Measurements from ENCODE around the gene POLR2E. TPM values are rescaled to one million over a fixed set of nuclear protein-coding genes. Genes with fewer than 3 reads are reported as not detected.

The POLR2E gene
- polyA plus RNA-seq, 1 donor from 2014 or later: 172 TPM

DNA sequence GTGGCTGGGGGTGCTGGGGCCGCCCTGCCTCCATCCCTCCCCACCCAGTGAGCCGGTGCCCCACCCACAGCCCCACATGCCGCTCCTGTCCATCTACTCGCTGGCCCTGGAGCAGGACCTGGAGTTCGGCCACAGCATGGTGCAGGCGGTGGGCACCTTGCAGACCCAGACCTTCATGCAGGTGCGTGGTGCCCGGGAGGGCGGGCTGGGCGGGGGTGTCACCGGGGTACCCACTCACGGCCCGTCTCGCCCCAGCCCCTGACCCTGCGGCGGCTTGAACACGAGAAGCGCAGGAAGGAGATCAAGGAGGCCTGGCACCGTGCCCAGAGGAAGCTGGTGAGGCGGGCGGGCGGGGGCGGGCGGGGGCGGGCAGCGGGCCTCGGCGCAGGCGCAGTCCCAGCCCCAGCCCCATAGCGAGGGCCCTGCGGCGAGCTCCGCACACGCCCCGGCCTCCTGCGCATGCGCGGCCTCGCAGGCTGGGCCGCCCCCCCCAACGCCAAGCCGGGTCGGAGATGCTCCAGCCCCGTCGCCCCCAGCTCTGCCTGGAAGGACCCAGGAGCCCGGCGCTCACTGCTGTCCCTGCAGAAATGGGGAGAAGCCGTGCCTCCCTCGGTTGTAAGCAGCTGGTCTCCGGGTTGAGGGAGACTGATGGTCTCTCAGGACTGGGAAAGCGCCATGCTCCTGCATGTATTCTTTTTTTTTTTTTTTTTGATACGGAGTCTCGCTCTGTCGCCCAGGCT lies 20.5 kb downstream of the POLR2E start:
- H3F3A ChIP-seq (ENCODE audit: insufficient read depth, low read length, poor library complexity, severe bottlenecking): no peaks in the 10 kb centered on the region
- H3K4me3 ChIP-seq (ENCODE audit: low read length): no peak overlapping the region
- peaks cover 28% of the 10 kb centered on the region for H3K27me3 ChIP-seq (ENCODE audit: insufficient read depth, low read depth, low read length)
- TF ChIP-seq TAF1 (IDR thresholded peaks at IDR 0.05; ENCODE audit: low read depth) (no peak), POLR2AphosphoS5 (IDR thresholded peaks at IDR 0.05) (no peak), EZH2 (IDR thresholded peaks at IDR 0.05; ENCODE audit: borderline replicate concordance, insufficient read depth, low read length, poor library complexity, severe bottlenecking) (no peak), SMC3 (conservative IDR thresholded peaks at IDR 0.05; ENCODE audit: poor library complexity) (no peak), MXI1 (conservative IDR thresholded peaks at IDR 0.05; ENCODE audit: poor library complexity, severe bottlenecking) (no peak), EP300 (conservative IDR thresholded peaks at IDR 0.05; ENCODE audit: poor library complexity, severe bottlenecking) (no peak), RAD21 (conservative IDR thresholded peaks at IDR 0.05) (no peak)
- TF ChIP-seq, protein P1, sequence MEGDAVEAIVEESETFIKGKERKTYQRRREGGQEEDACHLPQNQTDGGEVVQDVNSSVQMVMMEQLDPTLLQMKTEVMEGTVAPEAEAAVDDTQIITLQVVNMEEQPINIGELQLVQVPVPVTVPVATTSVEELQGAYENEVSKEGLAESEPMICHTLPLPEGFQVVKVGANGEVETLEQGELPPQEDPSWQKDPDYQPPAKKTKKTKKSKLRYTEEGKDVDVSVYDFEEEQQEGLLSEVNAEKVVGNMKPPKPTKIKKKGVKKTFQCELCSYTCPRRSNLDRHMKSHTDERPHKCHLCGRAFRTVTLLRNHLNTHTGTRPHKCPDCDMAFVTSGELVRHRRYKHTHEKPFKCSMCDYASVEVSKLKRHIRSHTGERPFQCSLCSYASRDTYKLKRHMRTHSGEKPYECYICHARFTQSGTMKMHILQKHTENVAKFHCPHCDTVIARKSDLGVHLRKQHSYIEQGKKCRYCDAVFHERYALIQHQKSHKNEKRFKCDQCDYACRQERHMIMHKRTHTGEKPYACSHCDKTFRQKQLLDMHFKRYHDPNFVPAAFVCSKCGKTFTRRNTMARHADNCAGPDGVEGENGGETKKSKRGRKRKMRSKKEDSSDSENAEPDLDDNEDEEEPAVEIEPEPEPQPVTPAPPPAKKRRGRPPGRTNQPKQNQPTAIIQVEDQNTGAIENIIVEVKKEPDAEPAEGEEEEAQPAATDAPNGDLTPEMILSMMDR (IDR thresholded peaks at IDR 0.05; ENCODE audit: poor library complexity, severe bottlenecking): no peak
- TF ChIP-seq, protein P2, sequence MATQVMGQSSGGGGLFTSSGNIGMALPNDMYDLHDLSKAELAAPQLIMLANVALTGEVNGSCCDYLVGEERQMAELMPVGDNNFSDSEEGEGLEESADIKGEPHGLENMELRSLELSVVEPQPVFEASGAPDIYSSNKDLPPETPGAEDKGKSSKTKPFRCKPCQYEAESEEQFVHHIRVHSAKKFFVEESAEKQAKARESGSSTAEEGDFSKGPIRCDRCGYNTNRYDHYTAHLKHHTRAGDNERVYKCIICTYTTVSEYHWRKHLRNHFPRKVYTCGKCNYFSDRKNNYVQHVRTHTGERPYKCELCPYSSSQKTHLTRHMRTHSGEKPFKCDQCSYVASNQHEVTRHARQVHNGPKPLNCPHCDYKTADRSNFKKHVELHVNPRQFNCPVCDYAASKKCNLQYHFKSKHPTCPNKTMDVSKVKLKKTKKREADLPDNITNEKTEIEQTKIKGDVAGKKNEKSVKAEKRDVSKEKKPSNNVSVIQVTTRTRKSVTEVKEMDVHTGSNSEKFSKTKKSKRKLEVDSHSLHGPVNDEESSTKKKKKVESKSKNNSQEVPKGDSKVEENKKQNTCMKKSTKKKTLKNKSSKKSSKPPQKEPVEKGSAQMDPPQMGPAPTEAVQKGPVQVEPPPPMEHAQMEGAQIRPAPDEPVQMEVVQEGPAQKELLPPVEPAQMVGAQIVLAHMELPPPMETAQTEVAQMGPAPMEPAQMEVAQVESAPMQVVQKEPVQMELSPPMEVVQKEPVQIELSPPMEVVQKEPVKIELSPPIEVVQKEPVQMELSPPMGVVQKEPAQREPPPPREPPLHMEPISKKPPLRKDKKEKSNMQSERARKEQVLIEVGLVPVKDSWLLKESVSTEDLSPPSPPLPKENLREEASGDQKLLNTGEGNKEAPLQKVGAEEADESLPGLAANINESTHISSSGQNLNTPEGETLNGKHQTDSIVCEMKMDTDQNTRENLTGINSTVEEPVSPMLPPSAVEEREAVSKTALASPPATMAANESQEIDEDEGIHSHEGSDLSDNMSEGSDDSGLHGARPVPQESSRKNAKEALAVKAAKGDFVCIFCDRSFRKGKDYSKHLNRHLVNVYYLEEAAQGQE (IDR thresholded peaks at IDR 0.05; ENCODE audit: borderline replicate concordance): no peak
- H4K20me1 ChIP-seq (ENCODE audit: insufficient read depth): no peaks in the 10 kb centered on the region
- no peak overlapping the region for H3K9ac ChIP-seq (ENCODE audit: low read length)
- H3K4me2 ChIP-seq (ENCODE audit: low read length): no peak overlapping the region
- no peaks in the 10 kb centered on the region for H3K9me3 ChIP-seq (ENCODE audit: low read length)
- no peak overlapping the region for H3K27ac ChIP-seq (ENCODE audit: low read length)
- H3K9me2 ChIP-seq (ENCODE audit: insufficient read depth, low read length): no peaks in the 10 kb centered on the region
- no peak overlapping the region for H2AFZ ChIP-seq (ENCODE audit: low read depth, low read length)
- H3K79me2 ChIP-seq (replicated peaks; ENCODE audit: insufficient read depth, low read length): no peaks in the 10 kb centered on the region
- H3K36me3 ChIP-seq (ENCODE audit: insufficient read depth, low read length): no peaks in the 10 kb centered on the region

DNA sequence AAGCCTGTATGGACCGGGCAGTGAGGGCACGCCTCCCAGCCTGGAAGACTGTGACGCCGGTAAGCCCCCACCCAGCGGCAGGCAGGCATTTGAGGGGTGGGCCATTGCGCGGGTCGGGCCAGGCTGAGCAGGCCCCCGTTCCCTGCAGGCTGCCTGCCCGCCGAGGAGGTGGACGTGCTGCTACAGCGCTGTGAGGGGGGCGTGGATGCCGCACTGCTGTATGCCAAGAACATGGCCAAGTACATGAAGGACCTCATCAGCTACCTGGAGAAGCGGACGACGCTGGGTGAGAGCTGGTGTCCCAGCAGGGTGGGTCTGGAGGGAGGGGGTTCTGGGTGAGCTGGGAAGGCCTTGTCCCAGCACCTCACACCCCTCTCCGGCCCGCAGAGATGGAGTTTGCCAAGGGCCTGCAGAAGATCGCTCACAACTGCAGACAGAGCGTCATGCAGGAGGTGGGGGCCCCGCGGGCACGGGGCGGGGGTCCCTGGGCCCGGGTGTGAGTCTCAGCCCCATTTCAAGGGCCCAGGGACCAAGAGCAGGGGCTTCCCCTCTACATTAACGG lies 21.1 kb downstream of the POLR2E start:
- TF ChIP-seq SMC3 (conservative IDR thresholded peaks at IDR 0.05; ENCODE audit: poor library complexity) (no peak), EZH2 (IDR thresholded peaks at IDR 0.05; ENCODE audit: borderline replicate concordance, insufficient read depth, low read length, poor library complexity, severe bottlenecking) (no peak), MXI1 (conservative IDR thresholded peaks at IDR 0.05; ENCODE audit: poor library complexity, severe bottlenecking) (no peak), RAD21 (conservative IDR thresholded peaks at IDR 0.05) (no peak), POLR2AphosphoS5 (IDR thresholded peaks at IDR 0.05) (no peak), EP300 (conservative IDR thresholded peaks at IDR 0.05; ENCODE audit: poor library complexity, severe bottlenecking) (no peak), TAF1 (IDR thresholded peaks at IDR 0.05; ENCODE audit: low read depth) (no peak)
- TF ChIP-seq, protein P2 (IDR thresholded peaks at IDR 0.05; ENCODE audit: borderline replicate concordance): no peak
- TF ChIP-seq, protein P1 (IDR thresholded peaks at IDR 0.05; ENCODE audit: poor library complexity, severe bottlenecking): no peak
- Histone ChIP-seq H4K20me1 (ENCODE audit: insufficient read depth) (no peaks in the 10 kb centered on the region), H3K27ac (ENCODE audit: low read length) (no peak overlapping the region), H3K9ac (ENCODE audit: low read length) (no peak overlapping the region), H3F3A (ENCODE audit: insufficient read depth, low read length, poor library complexity, severe bottlenecking) (no peaks in the 10 kb centered on the region), H3K36me3 (ENCODE audit: insufficient read depth, low read length) (no peaks in the 10 kb centered on the region), H3K4me2 (ENCODE audit: low read length) (no peak overlapping the region), H2AFZ (ENCODE audit: low read depth, low read length) (no peak overlapping the region), H3K79me2 (replicated peaks; ENCODE audit: insufficient read depth, low read length) (no peaks in the 10 kb centered on the region), H3K27me3 (ENCODE audit: insufficient read depth, low read depth, low read length) (peaks cover 33% of the 10 kb centered on the region), H3K9me2 (ENCODE audit: insufficient read depth, low read length) (no peaks in the 10 kb centered on the region), H3K9me3 (ENCODE audit: low read length) (no peaks in the 10 kb centered on the region), H3K4me3 (ENCODE audit: low read length) (no peak overlapping the region)
